AG10803 (cell line): ENCODE results near the gene MYO16.

Experiments used
- DNase-seq: peaks from one replicate; pipeline ENCODE4 v3.0.0; 2010; ENCODE audit warnings: low read depth
- H3K4me3 ChIP-seq: 2 replicates; pipeline ENCODE4 v1.5.1; 2011; ENCODE audit warnings: mild to moderate bottlenecking, low read length, control low read depth
- CTCF ChIP-seq: conservative IDR thresholded peaks from 2 replicates; pipeline ENCODE4 v1.5.1; 2011; ENCODE audit warnings: mild to moderate bottlenecking, low read length, control low read depth, inconsistent platforms

MYO16 gene

DNA sequence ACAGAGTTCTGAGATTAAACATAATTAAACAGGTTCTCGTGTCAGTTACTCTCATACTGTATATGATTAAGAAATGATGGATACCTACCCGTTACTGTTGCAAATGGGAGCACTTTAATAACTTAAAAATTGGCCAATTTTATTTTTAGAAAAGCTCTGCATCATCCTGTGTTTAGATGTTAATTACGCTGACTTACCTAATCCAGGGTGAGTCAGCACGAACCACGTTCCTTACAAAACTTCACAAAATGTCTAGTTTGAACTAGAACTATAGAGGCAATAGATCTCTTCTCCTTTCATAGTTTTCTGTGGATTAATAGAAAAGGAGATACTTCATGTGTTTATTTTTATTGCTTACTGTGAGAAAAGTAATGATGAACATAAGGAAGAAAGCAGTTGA is 363.9 kb downstream of the MYO16 start:
- no peak for TF ChIP-seq CTCF
- DNase-seq = peak; percentile 42
- H3K4me3 ChIP-seq = no peak overlapping the region

DNA sequence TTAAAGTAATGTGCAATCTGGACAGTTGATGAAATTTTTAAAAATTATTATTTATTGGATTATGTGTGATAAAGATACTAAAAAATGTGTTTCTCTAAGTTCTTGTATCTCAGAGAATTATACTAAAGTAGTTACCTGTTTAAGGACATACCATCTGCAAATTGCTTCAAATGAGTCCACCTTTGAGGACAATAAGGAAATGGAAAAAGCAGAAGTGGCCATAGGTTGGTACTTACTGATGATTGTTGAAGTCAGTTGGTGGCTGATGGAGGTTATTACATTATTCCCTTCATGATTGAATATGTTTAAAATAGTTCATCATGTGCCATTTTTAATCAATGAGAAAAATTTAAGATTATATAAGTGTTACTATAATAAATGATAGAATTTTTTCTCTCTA is 367.0 kb downstream of the MYO16 start:
- DNase-seq = no peak
- TF ChIP-seq CTCF = no peak
- H3K4me3 ChIP-seq = no peak overlapping the region

DNA sequence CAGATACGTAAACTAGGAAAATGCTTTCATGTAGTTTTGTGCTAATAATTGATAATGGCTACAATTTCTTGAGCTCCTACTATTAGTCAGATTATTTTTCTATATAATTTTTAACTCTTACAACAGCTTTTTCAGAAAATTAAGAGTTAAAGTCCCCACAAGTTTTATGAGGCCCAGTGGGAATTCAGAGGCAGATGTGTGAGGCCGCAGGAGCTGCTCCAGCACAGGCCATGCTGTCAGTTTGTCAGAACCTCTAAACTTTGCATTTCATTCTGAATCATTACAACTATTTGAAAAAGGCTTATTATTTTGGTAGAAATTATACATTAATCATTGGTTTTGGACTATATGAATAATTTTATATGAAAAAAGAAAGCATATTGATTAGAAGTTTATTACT is 370.8 kb downstream of the MYO16 start:
- DNase-seq = no peak
- no peak overlapping the region for H3K4me3 ChIP-seq
- no peak for TF ChIP-seq CTCF

GRCh38 chr13:109002934-109003333 is 373.5 kb downstream of the MYO16 start:
- no peak for DNase-seq
- no peak for TF ChIP-seq CTCF

GRCh38 chr13:109007946-109008345 is 378.5 kb downstream of the MYO16 start:
- no peak for DNase-seq
- no peak for TF ChIP-seq CTCF
- H3K4me3 ChIP-seq = no peak overlapping the region

More at GRCh38 chr13:109002934-109003333, 373.5 kb downstream of the MYO16 start:
- H3K4me3 ChIP-seq = no peak overlapping the region

- DNase-seq = no peak
- no peak for TF ChIP-seq CTCF
- no peak overlapping the region for H3K4me3 ChIP-seq
Measured at GRCh38 chr13:109009756-109010155, 380.3 kb downstream of the MYO16 start.

GRCh38 chr13:109010912-109011311 is 381.5 kb downstream of the MYO16 start:
- TF ChIP-seq CTCF = no peak
- no peak for DNase-seq
- no peak overlapping the region for H3K4me3 ChIP-seq
